Common myeloid progenitor, CD34-positive (primary cell): ENCODE data around the gene PHACTR3.

ENCODE experiments used
- CTCF ChIA-PET: fragments of 350-600 bp; sonication (Branson Sonifier 250); formaldehyde crosslinking; loops from one replicate; lab custom pipeline; 2021; ENCODE audit warnings: antibody characterized with exemption; lab: Charles Lee
- POLR2A ChIA-PET: fragments of 350-600 bp; sonication (Branson Sonifier 250); formaldehyde crosslinking; loops from one replicate; lab custom pipeline; 2021; ENCODE audit warnings: antibody characterized with exemption; lab: Charles Lee
- DNase-seq, 3 donors: peaks; one replicate each; pipeline versions ENCODE4 v3.0.0 to v3.0.0-alpha.2; 2013
- H3K27ac ChIP-seq, 2 experiments: 1 replicate in 1 of 2; 2 replicates in 1 of 2; pipeline ENCODE4 v1.7.0; 2013; ENCODE audit warnings: inconsistent platforms in 2 of 2, low read length in 2 of 2, mild to moderate bottlenecking in 2 of 2, low read depth in 1 of 2, moderate library complexity in 1 of 2; ENCODE audit not compliant: severe bottlenecking in 2 of 2, insufficient read depth in 1 of 2, poor library complexity in 1 of 2
- H3K27me3 ChIP-seq, 5 experiments: replicated peaks in 2 of 5; 1 replicate in 3 of 5; 2 replicates in 2 of 5; pipeline versions ENCODE4 v1.6.1 to v1.7.0; 2013; ENCODE audit warnings: low read length in 4 of 5, mild to moderate bottlenecking in 2 of 5, moderate library complexity in 2 of 5, inconsistent platforms in 1 of 5; ENCODE audit not compliant: insufficient read depth in 5 of 5, control insufficient read depth in 4 of 5
- H3K36me3 ChIP-seq, 4 experiments: 1 replicate in 2 of 4; 2 replicates in 2 of 4; pipeline versions ENCODE4 v1.6.1 to v1.7.0; 2013; ENCODE audit warnings: low read length in 3 of 4, control low read depth in 1 of 4, mild to moderate bottlenecking in 1 of 4; ENCODE audit not compliant: control insufficient read depth in 4 of 4, insufficient read depth in 4 of 4
- H3K4me1 ChIP-seq, 4 experiments: 1 replicate in 3 of 4; 2 replicates in 1 of 4; pipeline versions ENCODE4 v1.6.1 to v1.7.1; 2013; ENCODE audit warnings: low read length in 3 of 4, mild to moderate bottlenecking in 3 of 4, control low read depth in 1 of 4, inconsistent platforms in 1 of 4, moderate library complexity in 1 of 4; ENCODE audit not compliant: control insufficient read depth in 4 of 4, insufficient read depth in 4 of 4; ENCODE audit errors: control extremely low read depth in 1 of 4
- H3K4me3 ChIP-seq, 7 experiments: 1 replicate in 4 of 7; 2 replicates in 3 of 7; pipeline versions ENCODE4 v1.5.1 to v1.7.0; 2013; ENCODE audit warnings: mild to moderate bottlenecking in 7 of 7, low read length in 6 of 7, moderate library complexity in 6 of 7, inconsistent platforms in 2 of 7, low read depth in 2 of 7, control low read depth in 1 of 7; ENCODE audit not compliant: insufficient read depth in 4 of 7, control insufficient read depth in 1 of 7; ENCODE audit errors: extremely low read depth in 1 of 7
- H3K9me3 ChIP-seq, 5 experiments: 1 replicate in 4 of 5; 2 replicates in 1 of 5; pipeline versions ENCODE4 v1.6.1 to v1.7.1; 2013; ENCODE audit warnings: low read length in 4 of 5, mild to moderate bottlenecking in 2 of 5, inconsistent platforms in 1 of 5, low read depth in 1 of 5, moderate library complexity in 1 of 5; ENCODE audit not compliant: control insufficient read depth in 4 of 5, insufficient read depth in 2 of 5; ENCODE audit errors: control extremely low read depth in 1 of 5
- WGBS: methylation state at CpG from one replicate; pipeline ENCODE4 v1.1.5; 2013; ENCODE audit not compliant: insufficient coverage; 5-methylcytosine and 5-hydroxymethylcytosine counted together

The PHACTR3 gene

DNA sequence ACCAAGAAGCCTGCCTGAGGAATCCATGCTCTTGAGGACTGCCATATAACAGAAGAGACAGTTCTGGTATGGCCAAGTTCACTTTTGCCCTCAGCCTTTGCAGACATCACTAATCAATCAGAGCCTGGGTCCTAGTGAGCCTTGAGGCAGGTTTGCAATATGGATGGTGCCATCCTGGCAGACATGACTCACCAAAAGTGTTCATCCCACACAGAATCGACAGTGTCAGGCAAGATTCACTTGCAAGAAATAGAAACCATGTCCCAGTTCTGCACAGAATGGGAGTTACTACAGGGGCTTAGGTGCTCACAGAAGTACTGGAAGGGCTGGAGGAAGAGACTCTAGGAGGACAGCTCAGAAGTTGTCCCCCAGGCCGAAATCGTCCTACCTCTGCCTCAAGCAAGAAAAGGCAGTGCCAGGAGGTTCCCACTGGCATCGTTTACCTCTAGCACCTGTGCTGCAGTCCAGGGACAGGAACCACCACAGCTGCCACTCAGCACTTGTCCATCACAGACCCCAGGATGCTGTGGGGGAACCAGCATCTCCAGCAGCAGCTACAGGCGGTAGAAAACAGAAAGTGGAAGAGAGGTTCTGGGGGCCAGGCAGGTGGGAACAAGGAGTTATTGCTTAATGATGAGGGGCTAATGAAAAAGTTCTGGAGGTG lies 42.6 kb upstream of the PHACTR3 start:
- ChIA-PET CTCF (interaction anchor here (1.0 to 2.0 kb wide), 5 partner anchors 9 to 191 kb away, joined by 3 to 20 read pairs (median 5); no protein-coding TSS in a partner anchor), POLR2A (no interaction called here)
- no peaks in the 10 kb centered on the region for H3K9me3 ChIP-seq
- H3K36me3 ChIP-seq = no peaks in the 10 kb centered on the region
- H3K4me1 ChIP-seq = no peaks in the 10 kb centered on the region
- 92% methylated on average over 5 of the region's 5 CpGs for WGBS
- no peak overlapping the region for H3K4me3 ChIP-seq
- H3K27ac ChIP-seq = no peak overlapping the region
- peaks cover 0 to 18% (median 0%) of the 10 kb centered on the region in 5 experiments for H3K27me3 ChIP-seq
- no peak for DNase-seq

DNA sequence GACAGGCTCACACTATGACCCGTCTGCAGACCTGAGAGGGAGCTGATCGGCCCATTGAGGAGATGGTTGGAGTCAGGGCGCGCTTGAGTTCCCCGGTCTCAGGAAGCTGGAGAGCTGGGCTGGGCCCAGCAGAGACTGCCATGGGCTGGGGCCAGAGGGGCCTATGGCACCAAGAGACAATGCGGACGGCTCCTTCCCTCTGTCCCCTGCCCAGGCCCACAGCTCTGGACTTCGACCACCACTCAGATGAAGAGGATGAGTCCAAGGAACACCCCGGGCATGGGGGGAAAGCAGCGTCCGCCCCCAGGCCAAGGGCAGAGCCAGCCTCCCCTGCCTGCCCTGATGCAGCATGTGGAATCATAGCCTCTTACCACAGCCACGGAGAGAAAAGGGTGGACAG lies 40.2 kb upstream of the PHACTR3 start:
- ChIA-PET CTCF (no interaction called here), POLR2A (no interaction called here)
- H3K27ac ChIP-seq = no peak overlapping the region
- no peak for DNase-seq
- no peaks in the 10 kb centered on the region for H3K36me3 ChIP-seq
- no peak overlapping the region for H3K4me3 ChIP-seq
- H3K27me3 ChIP-seq = peaks cover 0 to 19% (median 0%) of the 10 kb centered on the region in 5 experiments
- 89% methylated on average over 12 of the region's 12 CpGs for whole genome bisulfite sequencing
- H3K4me1 ChIP-seq = no peaks in the 10 kb centered on the region
- H3K9me3 ChIP-seq = no peaks in the 10 kb centered on the region

DNA sequence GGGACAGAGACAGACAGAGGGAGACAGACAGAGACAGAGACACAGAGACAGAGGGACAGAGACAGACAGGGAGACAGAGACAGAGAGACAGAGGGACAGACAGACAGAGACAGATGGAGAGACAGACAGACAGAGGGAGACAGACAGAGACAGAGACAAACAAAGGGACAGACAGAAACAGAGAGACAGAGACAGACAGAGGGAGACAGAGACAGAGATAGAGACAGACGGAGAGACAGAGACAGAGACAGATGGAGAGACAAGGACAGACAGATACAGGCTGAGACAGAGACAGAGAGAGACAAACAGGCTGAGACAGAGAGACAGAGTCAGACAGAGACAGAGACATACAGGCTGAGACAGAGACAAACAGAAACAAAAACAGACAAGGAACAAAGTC lies 39.4 kb upstream of the PHACTR3 start:
- POLR2A ChIA-PET = no interaction called here
- Histone ChIP-seq H3K4me1 (no peaks in the 10 kb centered on the region), H3K27ac (no peak overlapping the region), H3K27me3 (peaks cover 0 to 26% (median 0%) of the 10 kb centered on the region in 5 experiments), H3K4me3 (no peak overlapping the region), H3K36me3 (no peaks in the 10 kb centered on the region), H3K9me3 (no peaks in the 10 kb centered on the region)
- DNase-seq = no peak
- WGBS = 93% methylated on average over 1 of the region's 1 CpG
- CTCF ChIA-PET = no interaction called here

DNA sequence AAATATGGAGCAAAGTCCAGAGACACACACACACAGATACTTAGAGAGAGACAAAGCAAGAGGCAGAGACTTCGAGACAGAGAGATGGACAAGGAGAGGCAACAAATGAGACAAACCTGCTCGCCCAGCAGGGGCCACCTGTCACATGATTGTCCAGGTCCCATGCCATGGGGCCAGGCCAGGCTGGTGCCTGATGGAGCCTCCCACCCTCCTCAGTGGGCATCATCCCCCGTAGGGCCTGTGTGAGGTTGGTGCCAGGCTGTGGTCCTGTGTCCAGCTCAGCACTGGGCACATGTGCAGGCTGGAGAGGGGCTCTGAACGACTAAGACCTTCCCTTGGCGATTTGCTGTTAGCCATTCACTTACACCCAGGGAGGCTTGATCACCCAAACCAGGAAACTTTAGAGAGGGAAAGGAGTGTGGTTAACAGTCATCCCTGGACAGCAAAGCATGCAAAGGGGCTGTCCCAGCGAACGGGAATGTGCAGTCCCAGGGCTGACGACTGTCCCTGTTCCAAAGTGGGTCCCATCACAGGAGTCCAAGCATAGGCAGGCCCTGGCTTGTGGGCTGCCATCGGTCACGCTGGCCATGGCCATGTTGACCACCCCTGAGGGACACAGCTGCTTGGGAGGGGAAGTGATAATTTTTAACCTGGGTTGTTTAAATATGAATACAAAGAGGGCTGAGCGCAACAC lies 38.4 kb upstream of the PHACTR3 start:
- no peak for DNase-seq
- Histone ChIP-seq H3K27me3 (peaks cover 0 to 26% (median 1%) of the 10 kb centered on the region in 5 experiments), H3K27ac (no peak overlapping the region), H3K9me3 (no peaks in the 10 kb centered on the region), H3K4me1 (no peaks in the 10 kb centered on the region), H3K36me3 (no peaks in the 10 kb centered on the region), H3K4me3 (no peak overlapping the region)
- ChIA-PET POLR2A (no interaction called here), CTCF (no interaction called here)
- 93% methylated on average over 10 of the region's 11 CpGs for WGBS

DNA sequence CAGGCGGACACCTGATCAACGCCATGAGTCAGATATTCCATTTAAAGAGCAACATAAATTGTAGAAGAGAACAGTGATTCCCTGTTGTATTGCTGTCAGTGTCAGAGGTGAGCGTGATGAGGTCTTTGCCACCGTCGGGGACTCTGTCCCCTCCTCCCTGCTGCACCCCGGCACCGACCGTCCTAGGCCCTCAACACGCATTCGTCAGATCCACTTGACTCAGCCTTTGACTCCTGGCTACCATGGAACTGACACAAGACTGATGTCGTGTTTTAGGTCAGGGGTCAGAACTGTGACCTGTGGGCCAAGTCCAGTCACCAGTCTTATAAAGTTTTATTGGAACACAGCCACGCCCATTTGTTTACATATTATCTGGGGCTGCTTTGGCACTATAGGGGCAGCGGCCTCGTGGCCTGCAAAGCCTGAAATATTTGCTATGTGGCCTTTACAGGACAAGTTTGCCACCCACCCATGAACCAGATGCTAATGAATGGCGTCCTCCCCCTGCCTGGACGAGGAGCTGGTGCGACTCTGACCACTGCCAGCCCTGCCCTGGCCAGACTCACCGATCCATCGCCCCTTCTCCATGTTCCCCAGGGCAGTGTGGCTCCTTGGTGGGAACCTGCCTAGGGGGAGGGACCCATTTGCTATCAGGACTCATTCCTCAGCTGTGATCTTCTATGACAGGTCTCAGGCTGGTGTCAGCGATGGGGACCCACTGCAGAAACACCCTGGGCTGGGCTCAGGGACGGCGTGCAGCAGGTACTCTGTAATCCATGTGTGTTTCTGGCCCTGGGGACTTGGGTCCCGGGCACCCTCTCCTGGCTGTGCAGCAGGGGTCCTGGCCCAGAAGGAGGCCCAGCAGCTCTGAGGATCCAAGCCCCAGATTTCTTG lies 37.5 kb upstream of the PHACTR3 start:
- no peak for DNase-seq
- H3K4me3 ChIP-seq = no peak overlapping the region
- no peak overlapping the region for H3K27ac ChIP-seq
- CTCF ChIA-PET = no interaction called here
- POLR2A ChIA-PET = no interaction called here
- 92% methylated on average over 18 of the region's 23 CpGs for WGBS
- H3K36me3 ChIP-seq = no peaks in the 10 kb centered on the region
- peaks cover 0 to 3% (median 3%) of the 10 kb centered on the region in 4 experiments for H3K4me1 ChIP-seq
- H3K27me3 ChIP-seq = peaks cover 0 to 22% (median 4%) of the 10 kb centered on the region in 5 experiments
- no peaks in the 10 kb centered on the region for H3K9me3 ChIP-seq

DNA sequence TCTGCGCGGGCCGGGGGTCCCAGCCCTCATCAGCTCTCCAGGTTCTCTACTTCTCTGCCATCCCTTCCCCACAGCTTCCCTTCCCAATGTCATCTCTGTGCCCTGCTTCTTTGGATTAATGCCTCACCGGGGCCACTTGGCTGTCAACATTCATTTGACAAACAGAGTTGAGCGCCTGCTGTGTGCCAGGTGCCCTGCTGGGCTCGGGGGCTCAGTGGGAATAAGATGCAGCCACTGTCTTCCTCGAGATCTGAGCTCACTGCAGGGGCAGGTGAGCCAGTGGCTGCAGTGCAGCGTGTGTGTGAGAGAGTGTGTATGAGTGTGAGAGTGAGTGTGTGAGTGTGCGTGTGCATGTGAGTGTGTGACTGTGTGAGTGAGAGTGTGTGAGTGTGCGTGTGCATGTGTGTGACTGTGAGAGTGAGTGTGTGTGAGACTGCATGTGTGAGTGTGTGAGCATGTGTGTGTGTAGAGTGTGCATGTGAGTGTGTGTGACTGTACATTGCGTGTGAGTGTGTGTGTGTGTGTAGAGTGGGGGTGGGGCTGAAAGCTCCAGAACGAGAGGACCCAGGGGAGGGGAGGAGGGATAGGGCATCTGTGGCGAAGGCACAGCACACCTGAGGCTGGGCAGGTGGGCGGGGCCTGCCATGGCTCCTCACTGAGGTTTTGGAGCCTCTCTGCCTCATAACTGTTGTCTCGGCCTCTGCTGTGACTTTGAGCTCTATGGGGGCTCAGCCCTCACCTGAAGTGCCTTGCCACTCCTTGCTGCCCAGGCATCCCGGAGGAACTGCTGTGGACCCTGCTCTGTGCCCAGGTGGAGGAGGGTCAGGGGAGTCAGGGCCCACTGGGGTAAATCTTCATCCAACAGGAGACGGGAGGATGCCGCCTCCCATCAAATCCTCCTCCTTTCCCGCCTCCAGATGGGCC lies 36.5 kb upstream of the PHACTR3 start:
- Histone ChIP-seq H3K27me3 (peaks cover 0 to 28% (median 8%) of the 10 kb centered on the region in 5 experiments), H3K4me3 (no peak overlapping the region), H3K4me1 (peaks cover 0 to 6% (median 4%) of the 10 kb centered on the region in 4 experiments), H3K27ac (no peak overlapping the region), H3K36me3 (no peaks in the 10 kb centered on the region), H3K9me3 (no peaks in the 10 kb centered on the region)
- DNase-seq = no peak
- ChIA-PET POLR2A (no interaction called here), CTCF (no interaction called here)
- WGBS = 84% methylated on average over 18 of the region's 19 CpGs
